ENCODE results near the gene SAG. TPM values are rescaled to one million over a fixed set of nuclear protein-coding genes. Genes with fewer than 3 reads are reported as not detected.

SAG gene
- total and polyA plus RNA-seq, 2 experiments from 2014 or later: 0.21 TPM; not detected in 1

DNA sequence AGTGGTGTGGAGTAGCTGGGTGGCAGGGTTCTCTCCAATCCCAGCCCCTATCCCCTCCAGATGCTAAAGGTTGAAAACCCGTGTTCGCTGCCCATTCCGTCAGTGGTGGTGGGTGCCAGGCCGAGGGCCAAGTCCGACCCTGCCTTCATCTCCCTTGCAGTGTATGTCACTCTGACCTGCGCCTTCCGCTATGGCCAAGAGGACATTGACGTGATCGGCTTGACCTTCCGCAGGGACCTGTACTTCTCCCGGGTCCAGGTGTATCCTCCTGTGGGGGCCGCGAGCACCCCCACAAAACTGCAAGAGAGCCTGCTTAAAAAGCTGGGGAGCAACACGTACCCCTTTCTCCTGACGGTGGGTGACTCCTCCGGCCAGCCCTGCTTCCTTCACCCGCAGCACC, 12.9 kb downstream of the SAG start:
- DNase-seq (ENCODE audit: low read depth in 1 of 2, low spot score in 1 of 2): no peak
- no peaks in the 10 kb centered on the region for H3K9me3 ChIP-seq (ENCODE audit: low read depth)
- no peaks in the 10 kb centered on the region for H3K4me1 ChIP-seq (ENCODE audit: low read depth)
- no peak for TF ChIP-seq CTCF (IDR thresholded peaks at IDR 0.05; ENCODE audit: low read depth, low read length)
- no peaks in the 10 kb centered on the region for H3K27me3 ChIP-seq
- no peak overlapping the region for H3K4me3 ChIP-seq
- H3K36me3 ChIP-seq: no peaks in the 10 kb centered on the region
- H3K27ac ChIP-seq: no peak overlapping the region

DNA sequence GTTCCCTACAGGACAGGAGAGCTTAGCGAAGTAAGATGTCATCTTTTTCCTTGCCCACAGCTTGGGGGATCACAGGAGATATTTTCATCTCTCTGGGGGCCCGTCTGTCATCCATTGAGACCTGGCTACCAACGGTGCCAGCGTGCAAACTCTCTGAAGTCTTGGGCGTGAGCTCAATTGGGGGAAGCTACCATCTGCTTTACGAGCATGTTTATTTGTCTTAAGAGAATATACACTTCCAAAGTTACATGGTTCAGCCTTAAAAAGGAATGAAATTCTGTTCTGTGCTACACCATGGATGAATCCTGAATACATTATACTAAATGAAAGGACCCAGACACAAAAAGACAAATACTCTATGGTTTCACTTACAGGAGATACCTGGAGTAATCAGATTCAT, 13.6 kb downstream of the SAG start:
- Histone ChIP-seq H3K9me3 (ENCODE audit: low read depth) (no peaks in the 10 kb centered on the region), H3K36me3 (no peaks in the 10 kb centered on the region), H3K27ac (no peak overlapping the region), H3K4me1 (ENCODE audit: low read depth) (no peaks in the 10 kb centered on the region), H3K4me3 (no peak overlapping the region), H3K27me3 (no peaks in the 10 kb centered on the region)
- TF ChIP-seq CTCF (IDR thresholded peaks at IDR 0.05; ENCODE audit: low read depth, low read length): no peak
- no peak for DNase-seq (ENCODE audit: low read depth in 1 of 2, low spot score in 1 of 2)

DNA sequence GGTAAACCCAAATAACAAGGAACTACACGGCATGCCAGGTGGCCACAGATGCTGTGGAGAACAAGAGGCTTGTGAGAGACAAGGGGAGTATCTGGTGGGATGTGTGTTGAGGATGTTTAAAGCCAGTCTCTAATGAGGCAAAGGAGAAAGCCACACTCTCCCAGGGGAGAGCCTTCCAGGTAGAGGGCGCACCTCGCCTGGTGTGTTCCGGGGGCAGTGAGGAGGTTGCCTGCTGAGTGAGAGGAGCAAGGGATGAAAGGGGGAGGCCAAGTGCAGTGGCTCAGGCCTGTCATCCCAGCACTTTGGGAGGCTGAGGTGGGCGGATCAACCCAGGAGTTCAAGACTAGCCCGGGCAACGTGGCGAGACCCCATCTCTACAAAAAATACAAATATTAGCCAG, 16.2 kb downstream of the SAG start:
- Histone ChIP-seq H3K9me3 (ENCODE audit: low read depth) (no peaks in the 10 kb centered on the region), H3K4me1 (ENCODE audit: low read depth) (no peaks in the 10 kb centered on the region), H3K27ac (no peak overlapping the region), H3K27me3 (no peaks in the 10 kb centered on the region), H3K4me3 (no peak overlapping the region), H3K36me3 (no peaks in the 10 kb centered on the region)
- TF ChIP-seq CTCF (IDR thresholded peaks at IDR 0.05; ENCODE audit: low read depth, low read length): no peak
- DNase-seq (ENCODE audit: low read depth in 1 of 2, low spot score in 1 of 2): no peak

- no peaks in the 10 kb centered on the region for H3K36me3 ChIP-seq
- no peak for TF ChIP-seq CTCF (IDR thresholded peaks at IDR 0.05; ENCODE audit: low read depth, low read length)
Observed at GRCh38 chr2:233325256-233325655, 17.6 kb downstream of the SAG start.

DNA sequence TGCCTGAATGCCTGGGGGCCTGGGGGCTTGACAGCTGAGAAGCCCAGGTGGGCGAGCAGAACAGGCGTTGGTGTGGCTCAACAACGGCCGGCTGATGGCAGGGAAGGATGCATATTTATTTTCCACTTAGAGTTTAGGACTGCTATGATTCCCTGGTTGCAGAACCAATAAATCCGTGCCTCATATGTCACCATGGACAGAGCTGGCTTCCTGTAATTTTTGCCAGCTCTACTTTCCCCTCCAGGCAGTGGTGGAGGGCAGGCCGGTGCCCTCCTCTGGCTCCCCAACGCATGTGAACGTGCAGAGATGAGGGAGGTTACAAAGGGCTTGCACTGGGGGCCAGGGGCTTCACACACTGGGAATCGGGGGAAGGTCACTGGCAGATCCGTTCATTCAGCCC, 18.2 kb downstream of the SAG start:
- Histone ChIP-seq H3K36me3 (no peaks in the 10 kb centered on the region), H3K4me1 (ENCODE audit: low read depth) (peaks cover 10% of the 10 kb centered on the region), H3K4me3 (no peak overlapping the region), H3K9me3 (ENCODE audit: low read depth) (no peaks in the 10 kb centered on the region), H3K27me3 (no peaks in the 10 kb centered on the region), H3K27ac (no peak overlapping the region)
- no peak for TF ChIP-seq CTCF (IDR thresholded peaks at IDR 0.05; ENCODE audit: low read depth, low read length)
- DNase-seq (ENCODE audit: low read depth in 1 of 2, low spot score in 1 of 2): no peak

More at GRCh38 chr2:233325256-233325655, 17.6 kb downstream of the SAG start:
- Histone ChIP-seq H3K27me3 (no peaks in the 10 kb centered on the region), H3K4me1 (ENCODE audit: low read depth) (peaks cover 10% of the 10 kb centered on the region), H3K27ac (no peak overlapping the region), H3K4me3 (no peak overlapping the region), H3K9me3 (ENCODE audit: low read depth) (no peaks in the 10 kb centered on the region)
- DNase-seq (ENCODE audit: low read depth in 1 of 2, low spot score in 1 of 2): no peak

- Histone ChIP-seq H3K36me3 (no peaks in the 10 kb centered on the region), H3K27ac (no peak overlapping the region), H3K27me3 (no peaks in the 10 kb centered on the region), H3K4me1 (ENCODE audit: low read depth) (peaks cover 10% of the 10 kb centered on the region), H3K9me3 (ENCODE audit: low read depth) (no peaks in the 10 kb centered on the region), H3K4me3 (no peak overlapping the region)
- no peak for DNase-seq (ENCODE audit: low read depth in 1 of 2, low spot score in 1 of 2)
- no peak for TF ChIP-seq CTCF (IDR thresholded peaks at IDR 0.05; ENCODE audit: low read depth, low read length)
Observed at GRCh38 chr2:233326500-233326899, 18.9 kb downstream of the SAG start.
